Neural cell (in vitro differentiated cells): ENCODE data around the gene MDM2. TPM values are rescaled to one million over a fixed set of nuclear protein-coding genes. Genes with fewer than 3 reads are reported as not detected.

Experiments
- H2AFZ ChIP-seq: fragments of 200-600, 300-800 bp; sonication (generic), shearing (Covaris generic); 2 replicates; pipeline ENCODE4 v1.6.0; 2014; ENCODE audit warnings: low read depth, mild to moderate bottlenecking, antibody characterized with exemption, low read length, moderate library complexity
- H3F3A ChIP-seq: fragments of 200-600 bp; shearing (Covaris generic); 2 replicates; pipeline ENCODE4 v1.6.1; 2016; ENCODE audit warnings: mild to moderate bottlenecking, moderate library complexity, mixed read lengths, antibody characterized with exemption, low read length; ENCODE audit not compliant: insufficient read depth, poor library complexity, severe bottlenecking
- H3K27ac ChIP-seq: fragments of 200-600, 300-800 bp; sonication (generic), shearing (Covaris generic); 2 replicates; pipeline ENCODE4 v1.5.1; 2014; ENCODE audit warnings: mild to moderate bottlenecking, low read length, moderate library complexity
- H3K27me3 ChIP-seq: fragments of 300-800, 200-600 bp; sonication (generic), shearing (Covaris generic); 2 replicates; pipeline ENCODE4 v1.6.0; 2014; ENCODE audit warnings: mild to moderate bottlenecking, low read depth, low read length, moderate library complexity; ENCODE audit not compliant: insufficient read depth
- H3K36me3 ChIP-seq: fragments of 300-800, 200-600 bp; sonication (generic), shearing (Covaris generic); 2 replicates; pipeline ENCODE4 v1.5.1; 2014; ENCODE audit warnings: mild to moderate bottlenecking, antibody characterized with exemption, low read length, moderate library complexity; ENCODE audit not compliant: insufficient read depth
- H3K4me2 ChIP-seq: fragments of 300-800, 200-600 bp; sonication (generic), shearing (Covaris generic); 2 replicates; pipeline ENCODE4 v1.6.0; 2014; ENCODE audit warnings: mild to moderate bottlenecking, low read length
- H3K4me3 ChIP-seq: fragments of 300-800, 200-600 bp; sonication (generic), shearing (Covaris generic); 2 replicates; pipeline ENCODE4 v1.5.1; 2014; ENCODE audit warnings: mild to moderate bottlenecking, low read length, moderate library complexity
- H3K79me2 ChIP-seq: fragments of 200-600 bp; shearing (Covaris generic); replicated peaks from 2 replicates; pipeline ENCODE4 v1.6.0; 2014; ENCODE audit warnings: mild to moderate bottlenecking, low read length, moderate library complexity; ENCODE audit not compliant: insufficient read depth
- H3K9ac ChIP-seq: fragments of 300-800, 200-600 bp; sonication (generic), shearing (Covaris generic); 2 replicates; pipeline ENCODE4 v1.6.1; 2016; ENCODE audit warnings: mild to moderate bottlenecking, low read length, mixed read lengths
- H3K9me2 ChIP-seq: fragments of 200-600 bp; shearing (Covaris generic); 2 replicates; pipeline ENCODE4 v1.6.1; 2016; ENCODE audit warnings: mild to moderate bottlenecking, low read length, mixed read lengths; ENCODE audit not compliant: insufficient read depth
- H3K9me3 ChIP-seq: fragments of 200-600, 300-800 bp; sonication (generic), shearing (Covaris generic); 2 replicates; pipeline ENCODE4 v1.6.1; 2016; ENCODE audit warnings: mild to moderate bottlenecking, mixed run types, low read length, moderate library complexity, mixed read lengths
- H4K20me1 ChIP-seq: fragments of 200-600 bp; shearing (Covaris generic); 2 replicates; pipeline ENCODE4 v1.6.1; 2016; ENCODE audit warnings: mild to moderate bottlenecking, mixed run types; ENCODE audit not compliant: insufficient read depth
- CTCF ChIP-seq: fragments of 450-650 bp; IDR thresholded peaks from 2 replicates; pipeline ENCODE4 v1.5.1; 2014; ENCODE audit warnings: antibody characterized with exemption, mild to moderate bottlenecking, moderate library complexity; ENCODE audit not compliant: poor library complexity, severe bottlenecking
- EP300 ChIP-seq: fragments of 450-650 bp; conservative IDR thresholded peaks from 2 replicates; pipeline ENCODE4 v1.6.1; 2014; ENCODE audit warnings: antibody characterized with exemption, mild to moderate bottlenecking, moderate library complexity; ENCODE audit not compliant: poor library complexity, severe bottlenecking
- EZH2 ChIP-seq: fragments of 200-600, 300-800 bp; shearing (Covaris generic), sonication (generic); IDR thresholded peaks from 2 replicates; pipeline ENCODE4 v1.6.1; 2014; ENCODE audit warnings: antibody characterized with exemption, low read length, borderline replicate concordance, mild to moderate bottlenecking; ENCODE audit not compliant: insufficient read depth, poor library complexity, severe bottlenecking
- MXI1 ChIP-seq: fragments of 450-650 bp; conservative IDR thresholded peaks from 2 replicates; pipeline ENCODE4 v1.6.1; 2014; ENCODE audit warnings: antibody characterized with exemption, mild to moderate bottlenecking; ENCODE audit not compliant: poor library complexity, severe bottlenecking
- POLR2AphosphoS5 ChIP-seq: IDR thresholded peaks from 2 replicates; pipeline ENCODE4 v1.6.1; 2012
- RAD21 ChIP-seq: fragments of 450-650 bp; conservative IDR thresholded peaks from 2 replicates; pipeline ENCODE4 v1.6.1; 2014; ENCODE audit warnings: antibody characterized with exemption, mild to moderate bottlenecking, moderate library complexity
- REST ChIP-seq: IDR thresholded peaks from 2 replicates; pipeline ENCODE4 v1.6.1; 2012; ENCODE audit warnings: borderline replicate concordance
- SMC3 ChIP-seq: fragments of 450-650 bp; conservative IDR thresholded peaks from 2 replicates; pipeline ENCODE4 v1.6.1; 2014; ENCODE audit warnings: antibody characterized with exemption, mild to moderate bottlenecking, moderate library complexity; ENCODE audit not compliant: poor library complexity
- TAF1 ChIP-seq: IDR thresholded peaks from 2 replicates; pipeline ENCODE4 v1.6.1; 2012; ENCODE audit warnings: low read depth
- polyA plus RNA-seq: library from polyadenylated mRNA; depleted of rRNA; stranded (reverse); fragments of >200 nt; gene quantifications from 2 replicates; pipeline ENCODE4 v1.2.3, GENCODE V29; 2014

MDM2 gene
- polyA plus RNA-seq, 1 donor from 2014 or later: 37.5 TPM

DNA sequence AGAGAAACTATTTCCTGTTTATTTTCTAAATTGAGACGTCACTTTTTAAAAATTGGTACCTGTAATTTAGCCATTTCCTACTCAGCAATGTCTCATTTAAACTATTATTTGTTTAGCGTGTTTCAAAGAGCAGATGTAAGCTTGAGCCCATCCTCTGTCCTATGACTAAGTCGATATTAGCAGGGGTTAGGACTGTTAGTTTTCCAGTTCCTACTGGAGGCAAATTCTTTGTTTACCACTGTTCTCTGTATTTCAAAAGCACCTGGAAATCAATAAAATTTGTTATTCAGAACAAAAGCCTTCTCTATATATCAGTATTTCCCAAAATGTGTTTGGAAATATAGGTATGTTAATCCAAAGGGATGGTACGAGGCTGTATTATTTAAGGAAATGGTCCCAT is 42.4 kb downstream of the MDM2 start:
- no peaks in the 10 kb centered on the region for H3F3A ChIP-seq
- TF ChIP-seq EZH2: no peak
- no peak overlapping the region for H3K4me3 ChIP-seq
- no peaks in the 10 kb centered on the region for H3K79me2 ChIP-seq
- no peak overlapping the region for H2AFZ ChIP-seq
- no peak overlapping the region for H3K4me2 ChIP-seq
- no peaks in the 10 kb centered on the region for H3K9me3 ChIP-seq
- no peak overlapping the region for H3K27ac ChIP-seq
- H3K27me3 ChIP-seq: no peaks in the 10 kb centered on the region
- no peaks in the 10 kb centered on the region for H4K20me1 ChIP-seq
- H3K9ac ChIP-seq: no peak overlapping the region
- no peaks in the 10 kb centered on the region for H3K9me2 ChIP-seq
- H3K36me3 ChIP-seq: no peaks in the 10 kb centered on the region

GRCh38 chr12:68851592-68852306 is 43.8 kb downstream of the MDM2 start:
- no peaks in the 10 kb centered on the region for H3K9me2 ChIP-seq
- no peak overlapping the region for H3K4me2 ChIP-seq
- no peaks in the 10 kb centered on the region for H4K20me1 ChIP-seq
- H3K27ac ChIP-seq: no peak overlapping the region
- H3K4me3 ChIP-seq: no peak overlapping the region
- no peaks in the 10 kb centered on the region for H3K36me3 ChIP-seq
- no peaks in the 10 kb centered on the region for H3K27me3 ChIP-seq
- TF ChIP-seq CTCF: no peak
- TF ChIP-seq EZH2: no peak
- TF ChIP-seq SMC3: no peak
- no peak for TF ChIP-seq POLR2AphosphoS5
- TF ChIP-seq REST: no peak
- no peak for TF ChIP-seq EP300
- TF ChIP-seq RAD21: no peak
- TF ChIP-seq MXI1: no peak
- no peak for TF ChIP-seq TAF1
- H3K79me2 ChIP-seq: no peaks in the 10 kb centered on the region
- H3K9ac ChIP-seq: no peak overlapping the region
- no peaks in the 10 kb centered on the region for H3F3A ChIP-seq
- H3K9me3 ChIP-seq: no peaks in the 10 kb centered on the region
- H2AFZ ChIP-seq: no peak overlapping the region
